Measurements from ENCODE around the gene ANP32E. TPM values are rescaled to one million over a fixed set of nuclear protein-coding genes. Genes with fewer than 3 reads are reported as not detected.

ANP32E gene
- total and polyA plus RNA-seq, 10 donors: 24.6 to 44.0 (median 35.1) TPM

Small RNA genes within 50 kb of the gene (small RNA-seq; reads per million reads assigned to genes)
- gene RN7SL480P: 0 to 0.06 (median 0) reads per million in 4 donors
- 0.07 to 0.27 (median 0.12) reads per million in 4 donors for gene RNU2-17P

Other genes with a start within 250 kb of the ANP32E start
- 10 to 100 TPM; 10.2 to 20.5 (median 14.2) TPM for gene OTUD7B, start 225.4 kb downstream of the ANP32E start, total RNA-seq
- gene OTUD7B, start 225.4 kb downstream of the ANP32E start, polyA plus RNA-seq: 1 to 10 TPM in 1 of 3 donors, under 1 TPM in 2; 0.70 to 2.9 (median 0.78) TPM
- 10 to 100 TPM; 35.8 to 62.8 (median 47.4) TPM for gene VPS45, start 168.3 kb downstream of the ANP32E start, total RNA-seq
- gene VPS45, start 168.3 kb downstream of the ANP32E start, polyA plus RNA-seq: 10 to 100 TPM; 16.2 to 22.7 (median 21.6) TPM
- 100 to 1,000 TPM in 5 of 7 donors, 10 to 100 TPM in 2; 95.9 to 147 (median 121) TPM for gene PLEKHO1, start 86.2 kb downstream of the ANP32E start, total RNA-seq
- 100 to 1,000 TPM; 154 to 228 (median 166) TPM for gene PLEKHO1, start 86.2 kb downstream of the ANP32E start, polyA plus RNA-seq
- gene CA14, start 21.7 kb upstream of the ANP32E start, total RNA-seq: not detected
- gene CA14, start 21.7 kb upstream of the ANP32E start, polyA plus RNA-seq: not detected
- 100 to 1,000 TPM; 116 to 170 (median 135) TPM for gene APH1A, start 32.9 kb upstream of the ANP32E start, total RNA-seq
- 100 to 1,000 TPM in 1 of 3 donors, 10 to 100 TPM in 2; 72.0 to 186 (median 87.3) TPM for gene APH1A, start 32.9 kb upstream of the ANP32E start, polyA plus RNA-seq
- 10 to 100 TPM; 15.1 to 42.8 (median 28.7) TPM for gene C1orf54, start 36.7 kb upstream of the ANP32E start, total RNA-seq
- gene C1orf54, start 36.7 kb upstream of the ANP32E start, polyA plus RNA-seq: 10 to 100 TPM; 23.4 to 46.7 (median 37.4) TPM
- gene CIART, start 46.4 kb upstream of the ANP32E start, total RNA-seq: 1 to 10 TPM in 5 of 7 donors, under 1 TPM in 1, not detected in 1; 0.97 to 3.9 (median 2.9) TPM
- gene CIART, start 46.4 kb upstream of the ANP32E start, polyA plus RNA-seq: 1 to 10 TPM in 2 of 3 donors, under 1 TPM in 1; 0.83 to 1.5 (median 1.3) TPM
- gene MRPS21, start 57.7 kb upstream of the ANP32E start, total RNA-seq: 10 to 100 TPM; 39.3 to 49.4 (median 43.7) TPM
- gene MRPS21, start 57.7 kb upstream of the ANP32E start, polyA plus RNA-seq: 100 to 1,000 TPM in 2 of 3 donors, 10 to 100 TPM in 1; 88.9 to 116 (median 112) TPM
- gene PRPF3, start 85.4 kb upstream of the ANP32E start, total RNA-seq: 100 to 1,000 TPM in 2 of 7 donors, 10 to 100 TPM in 5; 60.9 to 107 (median 78.2) TPM
- 10 to 100 TPM; 28.8 to 67.3 (median 54.1) TPM for gene PRPF3, start 85.4 kb upstream of the ANP32E start, polyA plus RNA-seq
- 10 to 100 TPM; 23.8 to 42.4 (median 32.8) TPM for gene RPRD2, start 128.0 kb upstream of the ANP32E start, total RNA-seq
- 1 to 10 TPM; 3.8 to 7.4 (median 4.3) TPM for gene RPRD2, start 128.0 kb upstream of the ANP32E start, polyA plus RNA-seq

Measured in spleen (tissue), 11 donors.